Measurements from ENCODE around the gene TPM2.

GRCh38 chr9:35697486-35697885 lies 7.8 kb upstream of the TPM2 start:
- TF ChIP-seq, protein P1, sequence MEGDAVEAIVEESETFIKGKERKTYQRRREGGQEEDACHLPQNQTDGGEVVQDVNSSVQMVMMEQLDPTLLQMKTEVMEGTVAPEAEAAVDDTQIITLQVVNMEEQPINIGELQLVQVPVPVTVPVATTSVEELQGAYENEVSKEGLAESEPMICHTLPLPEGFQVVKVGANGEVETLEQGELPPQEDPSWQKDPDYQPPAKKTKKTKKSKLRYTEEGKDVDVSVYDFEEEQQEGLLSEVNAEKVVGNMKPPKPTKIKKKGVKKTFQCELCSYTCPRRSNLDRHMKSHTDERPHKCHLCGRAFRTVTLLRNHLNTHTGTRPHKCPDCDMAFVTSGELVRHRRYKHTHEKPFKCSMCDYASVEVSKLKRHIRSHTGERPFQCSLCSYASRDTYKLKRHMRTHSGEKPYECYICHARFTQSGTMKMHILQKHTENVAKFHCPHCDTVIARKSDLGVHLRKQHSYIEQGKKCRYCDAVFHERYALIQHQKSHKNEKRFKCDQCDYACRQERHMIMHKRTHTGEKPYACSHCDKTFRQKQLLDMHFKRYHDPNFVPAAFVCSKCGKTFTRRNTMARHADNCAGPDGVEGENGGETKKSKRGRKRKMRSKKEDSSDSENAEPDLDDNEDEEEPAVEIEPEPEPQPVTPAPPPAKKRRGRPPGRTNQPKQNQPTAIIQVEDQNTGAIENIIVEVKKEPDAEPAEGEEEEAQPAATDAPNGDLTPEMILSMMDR (IDR thresholded peaks at IDR 0.05), result no peak
- TF ChIP-seq SIN3A (IDR thresholded peaks at IDR 0.05; ENCODE audit: borderline replicate concordance, low read depth, low read length), result no peak
- TF ChIP-seq SMC3 (IDR thresholded peaks at IDR 0.05; ENCODE audit: low read depth, low read length), result no peak
- TF ChIP-seq NRF1 (IDR thresholded peaks at IDR 0.05; ENCODE audit: low read depth, low read length), result no peak
- TF ChIP-seq GABPA (IDR thresholded peaks at IDR 0.05; ENCODE audit: low read depth), result no peak
- no peak for TF ChIP-seq USF2 (IDR thresholded peaks at IDR 0.05; ENCODE audit: borderline replicate concordance, low read depth, low read length)
- TF ChIP-seq NFIC (IDR thresholded peaks at IDR 0.05; ENCODE audit: borderline replicate concordance), result no peak
- TF ChIP-seq MAX (IDR thresholded peaks at IDR 0.05; ENCODE audit: low read depth), result no peak
- TF ChIP-seq JUND (IDR thresholded peaks at IDR 0.05), result no peak
- no peak for TF ChIP-seq EZH2phosphoT487 (IDR thresholded peaks at IDR 0.05; ENCODE audit: borderline replicate concordance, low read depth)
- no peak for TF ChIP-seq POLR2AphosphoS5 (IDR thresholded peaks at IDR 0.05; ENCODE audit: low read depth, low read length)
- TF ChIP-seq RFX5 (IDR thresholded peaks at IDR 0.05; ENCODE audit: low read length), result no peak

Measured in SK-N-SH (cell line).